Measurements from ENCODE around the gene CYP19A1. TPM values are rescaled to one million over a fixed set of nuclear protein-coding genes. Genes with fewer than 3 reads are reported as not detected.

The CYP19A1 gene
- total RNA-seq, 1 experiment from 2014 or later = not detected

DNA sequence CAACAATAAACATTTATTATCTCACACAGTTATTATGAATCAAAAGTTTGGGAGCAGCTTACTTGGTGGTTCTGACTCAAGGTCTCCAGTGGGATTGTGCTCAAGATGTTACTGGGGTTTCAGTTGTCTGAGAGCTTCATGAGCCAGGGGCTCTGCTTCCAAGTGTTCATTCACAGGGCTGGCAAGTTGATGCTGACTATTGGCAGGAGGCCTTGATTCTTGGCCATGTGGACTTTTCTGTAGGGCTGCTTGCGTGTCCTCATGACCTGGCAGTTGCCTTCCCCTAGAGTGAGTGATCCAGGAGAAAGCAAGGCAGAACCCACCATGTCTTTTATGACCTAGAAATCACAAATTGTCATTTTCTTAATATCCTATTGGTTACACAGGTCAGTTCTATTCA, 156.5 kb downstream of the CYP19A1 start:
- no peaks in the 10 kb centered on the region for H3K27me3 ChIP-seq (ENCODE audit: control insufficient read depth, insufficient read depth, low read length)
- DNase-seq (ENCODE audit: low read depth, low spot score) (no peak), ATAC-seq (no peak)
- intact Hi-C loops (cut with micrococcal nuclease; ENCODE audit: unreplicated experiment) (no loop called here), in situ Hi-C loops (cut with HindIII; ENCODE audit: low pct_unique_long_range_greater_than_20kb, low sequenced_read_pairs) (no loop called here)
- H3K4me1 ChIP-seq (ENCODE audit: control insufficient read depth, insufficient read depth, low read length) = no peaks in the 10 kb centered on the region
- BruUV-seq (replicated peaks) = no TSS peak
- TF ChIP-seq, protein P1, sequence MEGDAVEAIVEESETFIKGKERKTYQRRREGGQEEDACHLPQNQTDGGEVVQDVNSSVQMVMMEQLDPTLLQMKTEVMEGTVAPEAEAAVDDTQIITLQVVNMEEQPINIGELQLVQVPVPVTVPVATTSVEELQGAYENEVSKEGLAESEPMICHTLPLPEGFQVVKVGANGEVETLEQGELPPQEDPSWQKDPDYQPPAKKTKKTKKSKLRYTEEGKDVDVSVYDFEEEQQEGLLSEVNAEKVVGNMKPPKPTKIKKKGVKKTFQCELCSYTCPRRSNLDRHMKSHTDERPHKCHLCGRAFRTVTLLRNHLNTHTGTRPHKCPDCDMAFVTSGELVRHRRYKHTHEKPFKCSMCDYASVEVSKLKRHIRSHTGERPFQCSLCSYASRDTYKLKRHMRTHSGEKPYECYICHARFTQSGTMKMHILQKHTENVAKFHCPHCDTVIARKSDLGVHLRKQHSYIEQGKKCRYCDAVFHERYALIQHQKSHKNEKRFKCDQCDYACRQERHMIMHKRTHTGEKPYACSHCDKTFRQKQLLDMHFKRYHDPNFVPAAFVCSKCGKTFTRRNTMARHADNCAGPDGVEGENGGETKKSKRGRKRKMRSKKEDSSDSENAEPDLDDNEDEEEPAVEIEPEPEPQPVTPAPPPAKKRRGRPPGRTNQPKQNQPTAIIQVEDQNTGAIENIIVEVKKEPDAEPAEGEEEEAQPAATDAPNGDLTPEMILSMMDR (IDR thresholded peaks at IDR 0.05) = no peak
- TF ChIP-seq POLR2AphosphoS5 (IDR thresholded peaks at IDR 0.05; ENCODE audit: low read depth, low read length) (no peak), SIN3A (IDR thresholded peaks at IDR 0.05; ENCODE audit: borderline replicate concordance, insufficient read depth, low read depth, low read length) (no peak), TCF7L2 (IDR thresholded peaks at IDR 0.05; ENCODE audit: low read depth, low read length) (no peak)
- TF ChIP-seq, protein P2, sequence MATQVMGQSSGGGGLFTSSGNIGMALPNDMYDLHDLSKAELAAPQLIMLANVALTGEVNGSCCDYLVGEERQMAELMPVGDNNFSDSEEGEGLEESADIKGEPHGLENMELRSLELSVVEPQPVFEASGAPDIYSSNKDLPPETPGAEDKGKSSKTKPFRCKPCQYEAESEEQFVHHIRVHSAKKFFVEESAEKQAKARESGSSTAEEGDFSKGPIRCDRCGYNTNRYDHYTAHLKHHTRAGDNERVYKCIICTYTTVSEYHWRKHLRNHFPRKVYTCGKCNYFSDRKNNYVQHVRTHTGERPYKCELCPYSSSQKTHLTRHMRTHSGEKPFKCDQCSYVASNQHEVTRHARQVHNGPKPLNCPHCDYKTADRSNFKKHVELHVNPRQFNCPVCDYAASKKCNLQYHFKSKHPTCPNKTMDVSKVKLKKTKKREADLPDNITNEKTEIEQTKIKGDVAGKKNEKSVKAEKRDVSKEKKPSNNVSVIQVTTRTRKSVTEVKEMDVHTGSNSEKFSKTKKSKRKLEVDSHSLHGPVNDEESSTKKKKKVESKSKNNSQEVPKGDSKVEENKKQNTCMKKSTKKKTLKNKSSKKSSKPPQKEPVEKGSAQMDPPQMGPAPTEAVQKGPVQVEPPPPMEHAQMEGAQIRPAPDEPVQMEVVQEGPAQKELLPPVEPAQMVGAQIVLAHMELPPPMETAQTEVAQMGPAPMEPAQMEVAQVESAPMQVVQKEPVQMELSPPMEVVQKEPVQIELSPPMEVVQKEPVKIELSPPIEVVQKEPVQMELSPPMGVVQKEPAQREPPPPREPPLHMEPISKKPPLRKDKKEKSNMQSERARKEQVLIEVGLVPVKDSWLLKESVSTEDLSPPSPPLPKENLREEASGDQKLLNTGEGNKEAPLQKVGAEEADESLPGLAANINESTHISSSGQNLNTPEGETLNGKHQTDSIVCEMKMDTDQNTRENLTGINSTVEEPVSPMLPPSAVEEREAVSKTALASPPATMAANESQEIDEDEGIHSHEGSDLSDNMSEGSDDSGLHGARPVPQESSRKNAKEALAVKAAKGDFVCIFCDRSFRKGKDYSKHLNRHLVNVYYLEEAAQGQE (IDR thresholded peaks at IDR 0.05; ENCODE audit: insufficient read depth in 1 of 2, low read depth in 2 of 2, low read length in 1 of 2) = no peak
- ChIA-PET POLR2A (interaction anchor here (0.5 to 0.6 kb wide), 2 partner anchors 49 to 58 kb away, joined by 3 to 5 read pairs; no protein-coding TSS in a partner anchor), CTCF (no interaction called here)
- H3K4me3 ChIP-seq (ENCODE audit: low read depth in 2 of 2, low read length in 2 of 2) = no peak overlapping the region
- H3K9me3 ChIP-seq (ENCODE audit: control insufficient read depth, insufficient read depth, low read depth, low read length) = no peaks in the 10 kb centered on the region
- no peaks in the 10 kb centered on the region for H3K36me3 ChIP-seq (ENCODE audit: control insufficient read depth, insufficient read depth, low read length)
- H3K27ac ChIP-seq (ENCODE audit: low read length) = no peak overlapping the region

DNA sequence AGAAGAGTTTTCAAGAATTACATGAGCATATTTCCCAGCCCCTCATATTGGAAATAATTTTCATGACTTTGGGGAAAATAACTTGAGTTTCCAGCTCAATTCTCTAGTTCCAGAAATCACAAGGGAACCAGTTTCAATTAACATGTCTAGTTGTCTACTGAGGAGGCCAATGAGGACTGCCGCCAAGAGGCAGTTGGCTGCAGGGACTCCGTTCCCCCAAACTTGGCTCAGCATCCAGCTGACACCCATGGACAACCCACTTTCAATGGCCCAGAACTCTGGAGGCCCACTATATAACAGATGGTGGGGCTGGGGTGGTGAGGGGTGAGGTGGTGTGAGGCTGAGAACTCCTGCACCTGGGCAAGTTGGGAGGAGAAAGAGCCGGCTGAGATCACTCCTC, 157.2 kb downstream of the CYP19A1 start:
- ChIA-PET POLR2A (no interaction called here), CTCF (no interaction called here)
- Histone ChIP-seq H3K9me3 (ENCODE audit: control insufficient read depth, insufficient read depth, low read depth, low read length) (no peaks in the 10 kb centered on the region), H3K4me1 (ENCODE audit: control insufficient read depth, insufficient read depth, low read length) (no peaks in the 10 kb centered on the region), H3K27me3 (ENCODE audit: control insufficient read depth, insufficient read depth, low read length) (no peaks in the 10 kb centered on the region), H3K36me3 (ENCODE audit: control insufficient read depth, insufficient read depth, low read length) (no peaks in the 10 kb centered on the region), H3K4me3 (ENCODE audit: low read depth in 2 of 2, low read length in 2 of 2) (no peak overlapping the region), H3K27ac (ENCODE audit: low read length) (no peak overlapping the region)
- TF ChIP-seq, protein P2 (IDR thresholded peaks at IDR 0.05; ENCODE audit: insufficient read depth in 1 of 2, low read depth in 2 of 2, low read length in 1 of 2) = no peak
- TF ChIP-seq SIN3A (IDR thresholded peaks at IDR 0.05; ENCODE audit: borderline replicate concordance, insufficient read depth, low read depth, low read length) = no peak
- TF ChIP-seq, protein P1 (IDR thresholded peaks at IDR 0.05) = no peak
- no peak for TF ChIP-seq TCF7L2 (IDR thresholded peaks at IDR 0.05; ENCODE audit: low read depth, low read length)
- TF ChIP-seq POLR2AphosphoS5 (IDR thresholded peaks at IDR 0.05; ENCODE audit: low read depth, low read length) = no peak
- intact Hi-C loops (cut with micrococcal nuclease; ENCODE audit: unreplicated experiment) = no loop called here
- BruUV-seq (replicated peaks) = no TSS peak
- in situ Hi-C loops (cut with HindIII; ENCODE audit: low pct_unique_long_range_greater_than_20kb, low sequenced_read_pairs) = no loop called here
- no peak for ATAC-seq
- no peak for DNase-seq (ENCODE audit: low read depth, low spot score)
